Breast epithelium (tissue), 3 donors: ENCODE results near the gene CCDC12.

Experiments
- POLR2A ChIP-seq: fragments of 450-650 bp; IDR thresholded peaks from one replicate; pipeline ENCODE4 v1.6.1; 2016; ENCODE audit warnings: antibody characterized with exemption, mild to moderate bottlenecking, moderate library complexity
- TF ChIP-seq, protein P1 (sequence below), 3 donors: fragments of 450-650 bp; IDR thresholded peaks; one replicate each; pipeline ENCODE4 v1.5.1; 2016 to 2017; ENCODE audit warnings: antibody characterized with exemption in 3 of 3, mild to moderate bottlenecking in 3 of 3, moderate library complexity in 3 of 3

DNA sequence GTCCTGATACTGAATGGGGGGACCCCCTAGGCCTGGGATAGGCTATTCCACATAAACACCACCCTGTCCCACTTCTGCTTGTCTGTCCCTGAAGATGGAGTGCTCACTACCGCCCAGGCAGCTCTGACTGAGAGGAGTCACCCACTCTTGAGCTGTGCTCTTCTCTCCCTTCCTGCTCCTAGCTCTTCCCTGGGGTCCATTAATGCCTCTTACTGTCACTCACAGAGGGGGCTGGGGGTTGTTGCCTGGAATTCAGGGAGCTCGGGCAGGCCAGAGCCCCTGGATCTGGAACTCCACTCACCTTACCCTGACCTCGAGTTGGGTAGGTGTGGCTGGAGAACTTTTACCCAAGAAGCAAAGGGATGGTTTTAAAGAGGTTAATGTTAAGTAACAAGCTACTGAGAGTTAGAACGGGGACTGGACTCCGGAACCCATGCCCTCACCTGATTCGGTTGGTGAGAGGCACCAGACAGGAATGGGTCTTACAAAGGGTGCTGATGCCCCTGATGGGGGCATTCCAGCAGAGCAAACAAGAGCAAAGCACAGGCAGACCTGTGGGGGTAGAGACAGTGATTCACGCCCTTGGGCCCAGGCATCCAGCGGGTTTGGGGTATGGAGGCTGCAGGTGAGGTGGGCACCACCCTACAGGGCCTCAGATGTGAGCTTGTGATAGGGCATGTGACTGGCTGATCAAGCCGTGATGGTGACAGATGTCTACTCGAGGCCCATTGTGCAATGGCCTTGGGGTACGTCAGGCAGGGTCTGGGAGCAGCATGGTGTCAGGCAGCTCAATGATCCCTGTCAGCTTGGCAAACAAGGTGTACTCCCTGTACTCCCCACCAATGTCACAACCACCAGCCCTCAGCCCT is 8.3 kb upstream of the CCDC12 start:
- TF ChIP-seq, protein P1, sequence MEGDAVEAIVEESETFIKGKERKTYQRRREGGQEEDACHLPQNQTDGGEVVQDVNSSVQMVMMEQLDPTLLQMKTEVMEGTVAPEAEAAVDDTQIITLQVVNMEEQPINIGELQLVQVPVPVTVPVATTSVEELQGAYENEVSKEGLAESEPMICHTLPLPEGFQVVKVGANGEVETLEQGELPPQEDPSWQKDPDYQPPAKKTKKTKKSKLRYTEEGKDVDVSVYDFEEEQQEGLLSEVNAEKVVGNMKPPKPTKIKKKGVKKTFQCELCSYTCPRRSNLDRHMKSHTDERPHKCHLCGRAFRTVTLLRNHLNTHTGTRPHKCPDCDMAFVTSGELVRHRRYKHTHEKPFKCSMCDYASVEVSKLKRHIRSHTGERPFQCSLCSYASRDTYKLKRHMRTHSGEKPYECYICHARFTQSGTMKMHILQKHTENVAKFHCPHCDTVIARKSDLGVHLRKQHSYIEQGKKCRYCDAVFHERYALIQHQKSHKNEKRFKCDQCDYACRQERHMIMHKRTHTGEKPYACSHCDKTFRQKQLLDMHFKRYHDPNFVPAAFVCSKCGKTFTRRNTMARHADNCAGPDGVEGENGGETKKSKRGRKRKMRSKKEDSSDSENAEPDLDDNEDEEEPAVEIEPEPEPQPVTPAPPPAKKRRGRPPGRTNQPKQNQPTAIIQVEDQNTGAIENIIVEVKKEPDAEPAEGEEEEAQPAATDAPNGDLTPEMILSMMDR (IDR thresholded peaks at IDR 0.05): no peak
- TF ChIP-seq POLR2A: no peak
